Stimulated activated CD8-positive, alpha-beta memory T cell treated with anti-CD3 and anti-CD28 coated beads, Interleukin-7, amount 100 ng/mL, for 48 hours (primary cell): Measurements from ENCODE around the gene TPPP2.

ENCODE experiments used
- DNase-seq, 2 donors: peaks; one replicate each; pipeline ENCODE4 v3.0.0-alpha.2; 2020; ENCODE audit warnings: low read depth in 1 of 2; ENCODE audit errors: extremely low read depth in 1 of 2

Gene TPPP2

DNA sequence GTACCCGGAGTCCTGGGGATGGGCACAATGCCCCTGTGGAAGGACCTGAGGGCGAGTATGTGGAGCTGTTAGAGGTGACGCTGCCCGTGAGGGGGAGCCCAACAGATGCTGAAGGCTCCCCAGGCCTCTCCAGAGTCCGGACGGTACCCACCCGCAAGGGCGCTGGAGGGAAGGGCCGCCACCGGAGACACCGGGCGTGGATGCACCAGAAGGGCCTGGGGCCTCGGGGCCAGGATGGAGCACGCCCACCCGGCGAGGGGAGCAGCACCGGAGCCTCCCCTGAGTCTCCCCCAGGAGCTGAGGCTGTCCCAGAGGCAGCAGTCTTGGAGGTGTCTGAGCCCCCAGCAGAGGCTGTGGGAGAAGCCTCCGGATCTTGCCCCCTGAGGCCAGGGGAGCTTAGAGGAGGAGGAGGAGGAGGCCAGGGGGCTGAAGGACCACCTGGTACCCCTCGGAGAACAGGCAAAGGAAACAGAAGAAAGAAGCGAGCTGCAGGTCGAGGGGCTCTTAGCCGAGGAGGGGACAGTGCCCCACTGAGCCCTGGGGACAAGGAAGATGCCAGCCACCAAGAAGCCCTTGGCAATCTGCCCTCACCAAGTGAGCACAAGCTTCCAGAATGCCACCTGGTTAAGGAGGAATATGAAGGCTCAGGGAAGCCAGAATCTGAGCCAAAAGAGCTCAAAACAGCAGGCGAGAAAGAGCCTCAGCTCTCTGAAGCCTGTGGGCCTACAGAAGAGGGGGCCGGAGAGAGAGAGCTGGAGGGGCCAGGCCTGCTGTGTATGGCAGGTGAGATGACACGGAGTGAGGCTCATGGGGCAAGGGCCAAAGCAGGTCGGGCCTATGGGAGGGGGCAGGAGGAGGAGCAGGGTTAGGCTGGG lies 44.6 kb downstream of the TPPP2 start:
- no peak for DNase-seq

DNA sequence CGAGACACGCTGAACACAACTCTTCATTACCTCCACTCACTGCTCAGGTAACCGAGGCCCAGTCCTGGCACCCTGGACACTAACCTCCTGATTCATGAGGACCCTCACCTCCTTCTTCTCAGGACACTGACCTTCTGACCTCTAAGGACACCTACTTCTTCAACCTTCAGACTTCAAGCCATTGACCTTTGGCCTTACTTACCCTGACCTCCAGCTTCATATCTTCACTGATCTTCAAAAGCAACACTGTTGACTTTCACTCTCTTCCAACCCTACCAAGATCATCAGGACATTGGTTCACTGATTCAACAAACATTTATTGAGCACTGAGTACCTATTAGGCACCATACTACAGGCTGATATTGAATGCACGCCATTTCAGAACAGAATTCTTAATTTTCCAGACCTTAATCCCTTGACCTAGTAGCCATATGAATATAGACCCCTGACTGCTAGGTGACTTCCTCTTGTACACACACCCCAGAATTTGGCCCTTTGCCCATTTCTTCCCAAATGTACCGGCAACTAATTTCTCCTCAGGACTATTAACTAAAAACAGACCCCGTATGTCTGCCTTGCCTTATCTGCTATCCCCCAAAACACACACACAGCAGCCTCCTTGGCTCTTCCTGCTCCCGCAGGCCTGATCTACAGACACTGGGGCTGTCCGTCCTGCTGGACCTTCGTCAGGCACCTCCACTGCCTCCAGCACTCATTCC lies 45.9 kb downstream of the TPPP2 start:
- no peak for DNase-seq

DNA sequence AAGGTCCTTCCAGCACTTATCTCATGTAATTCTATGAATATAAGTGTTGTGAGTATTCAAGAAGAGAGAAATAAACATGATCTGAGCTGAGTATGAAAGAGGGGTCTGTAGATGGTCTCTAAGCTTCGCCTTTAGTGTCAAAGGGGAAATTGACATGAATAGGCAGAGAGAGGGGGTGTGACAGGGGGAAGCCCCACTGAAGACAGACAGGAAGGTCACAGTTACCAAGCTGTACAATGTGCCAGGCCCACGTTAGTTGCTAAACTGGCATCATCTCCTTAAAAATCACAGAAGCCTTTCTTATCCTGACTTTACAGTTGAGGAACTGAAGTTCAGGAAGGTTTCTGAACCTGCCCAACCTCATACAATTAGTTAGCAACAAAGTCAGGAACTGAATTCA lies 47.7 kb downstream of the TPPP2 start:
- no peak for DNase-seq

DNA sequence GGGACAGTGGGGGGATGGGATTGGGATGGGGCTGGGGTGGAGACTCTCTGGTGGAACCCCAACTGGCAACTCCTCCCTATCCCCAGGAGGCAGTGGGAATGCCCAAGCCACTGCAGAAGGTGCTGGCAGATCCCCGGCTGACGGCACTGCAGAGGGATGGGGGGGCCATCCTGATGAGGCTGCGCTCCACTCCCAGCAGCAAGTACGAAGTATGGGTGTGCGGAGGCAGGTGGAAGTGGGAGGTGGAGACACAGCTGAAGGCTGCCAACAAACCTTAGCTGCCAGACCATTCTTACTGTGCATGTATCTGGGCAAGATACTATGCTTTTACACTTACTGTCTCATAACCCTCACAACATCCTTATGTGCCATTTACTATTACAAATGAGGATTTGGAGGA lies 48.3 kb downstream of the TPPP2 start:
- DNase-seq = no peak

DNA sequence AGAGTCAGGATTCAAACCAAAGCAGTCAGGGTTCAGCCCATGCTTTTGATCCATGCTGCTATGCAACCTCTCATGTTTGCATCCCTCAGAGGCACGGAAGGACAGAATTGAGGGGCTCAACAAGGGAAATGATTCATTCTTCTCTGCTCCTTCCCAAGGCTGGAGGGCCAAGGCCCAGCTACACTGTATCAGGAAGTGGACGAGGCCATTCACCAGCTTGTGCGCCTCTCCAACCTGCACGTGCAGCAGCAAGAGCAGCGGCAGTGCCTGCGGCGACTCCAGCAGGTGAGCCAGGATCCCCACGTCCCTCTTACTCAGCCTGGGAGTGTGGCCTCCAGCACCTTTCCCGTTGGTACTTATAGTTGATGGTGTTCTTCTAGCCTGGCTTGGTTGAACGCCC lies 48.7 kb downstream of the TPPP2 start:
- no peak for DNase-seq

DNA sequence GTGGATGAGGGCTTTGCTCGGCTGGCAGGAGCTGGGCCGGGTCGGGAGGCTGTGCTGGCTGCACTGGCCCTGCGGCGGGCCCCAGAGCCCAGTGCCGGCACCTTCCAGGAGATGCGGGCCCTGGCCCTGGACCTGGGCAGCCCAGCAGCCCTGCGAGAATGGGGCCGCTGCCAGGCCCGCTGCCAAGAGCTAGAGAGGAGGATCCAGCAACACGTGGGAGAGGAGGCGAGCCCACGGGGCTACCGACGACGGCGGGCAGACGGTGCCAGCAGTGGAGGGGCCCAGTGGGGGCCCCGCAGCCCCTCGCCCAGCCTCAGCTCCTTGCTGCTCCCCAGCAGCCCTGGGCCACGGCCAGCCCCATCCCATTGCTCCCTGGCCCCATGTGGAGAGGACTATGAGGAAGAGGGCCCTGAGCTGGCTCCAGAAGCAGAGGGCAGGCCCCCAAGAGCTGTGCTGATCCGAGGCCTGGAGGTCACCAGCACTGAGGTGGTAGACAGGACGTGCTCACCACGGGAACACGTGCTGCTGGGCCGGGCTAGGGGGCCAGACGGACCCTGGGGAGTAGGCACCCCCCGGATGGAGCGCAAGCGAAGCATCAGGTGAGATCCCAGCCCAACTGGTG lies 51.6 kb downstream of the TPPP2 start:
- no peak for DNase-seq
